Measurements from ENCODE around the gene PIK3AP1.

GRCh38 chr10:96576277-96576980 lies 143.9 kb downstream of the PIK3AP1 start:
- TF ChIP-seq CTCF (conservative IDR thresholded peaks at IDR 0.05) = no peak
- TF ChIP-seq EZH2 (IDR thresholded peaks at IDR 0.05; ENCODE audit: low read depth) = no peak
